ENCODE measurements around the gene FAM50A. TPM values are rescaled to one million over a fixed set of nuclear protein-coding genes. Genes with fewer than 3 reads are reported as not detected.

The FAM50A gene
- total RNA-seq, 1 experiment from 2014 or later: 57.4 TPM

DNA sequence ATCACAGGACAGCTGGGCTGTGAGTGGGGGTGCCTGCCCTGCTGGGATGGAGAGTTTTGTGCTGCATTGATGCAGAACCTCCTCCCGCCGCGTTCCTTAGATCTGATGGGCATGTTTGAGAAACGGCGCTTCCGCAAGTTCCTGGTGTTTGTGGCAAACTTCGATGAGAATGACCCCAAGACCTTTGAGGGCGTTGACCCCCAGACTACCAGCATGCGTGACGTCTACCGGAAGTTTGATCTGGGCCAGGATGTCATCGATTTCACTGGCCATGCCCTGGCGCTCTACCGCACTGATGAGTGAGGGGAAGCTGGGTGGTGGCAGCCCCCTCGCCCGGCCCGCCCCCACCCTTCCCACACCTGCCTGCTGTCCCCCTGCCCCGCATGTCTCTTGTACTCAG lies 4.1 kb upstream of the FAM50A start:
- no CpG with 5 or more reads among the region's 18 CpGs for WGBS (ENCODE audit: extremely low coverage, insufficient read length, low lambda C conversion rate)
- peaks cover 62 to 80% of the 10 kb centered on the region in 2 experiments for H3K9me3 Mint-ChIP-seq

More for the DNA sequence above, 4.1 kb upstream of the FAM50A start:
- Histone ChIP-seq H3K27ac (ENCODE audit: insufficient read length, low read depth, low read length) (no peak overlapping the region), H3K56ac (ENCODE audit: insufficient read length, low read depth, low read length) (no peak overlapping the region), H3K79me1 (ENCODE audit: insufficient read depth, low read depth, low read length, poor library complexity, severe bottlenecking) (no peaks in the 10 kb centered on the region), H2AK5ac (ENCODE audit: insufficient read length, low read length) (no peak overlapping the region), H2BK20ac (ENCODE audit: low read depth, low read length, poor library complexity, severe bottlenecking) (no peak overlapping the region), H4K91ac (ENCODE audit: insufficient read length, low read depth, low read length) (no peak overlapping the region), H2BK5ac (ENCODE audit: insufficient read length, low read length) (no peak overlapping the region), H3K9ac (ENCODE audit: extremely low read depth, insufficient read length, low read length) (no peak overlapping the region), H4K8ac (replicated peaks; ENCODE audit: insufficient read length, low read depth, low read length) (no peak overlapping the region), H3K27me3 (ENCODE audit: insufficient read depth, low read length) (no peaks in the 10 kb centered on the region), H3K23me2 (ENCODE audit: insufficient read length, low read depth, low read length, poor library complexity, severe bottlenecking) (peaks cover 10% of the 10 kb centered on the region), H2BK15ac (ENCODE audit: low read depth, low read length) (no peak overlapping the region), H3K9me3 (ENCODE audit: control insufficient read depth, low read depth, low read length) (peaks cover 28% of the 10 kb centered on the region), H3K23ac (ENCODE audit: insufficient read length, low read depth, low read length) (no peak overlapping the region), H3K14ac (ENCODE audit: insufficient read depth, low read length) (no peak overlapping the region), H3K4ac (ENCODE audit: low read depth, low read length) (no peak overlapping the region), H2BK120ac (ENCODE audit: low read depth, low read length, poor library complexity, severe bottlenecking) (no peak overlapping the region), H3K4me1 (ENCODE audit: insufficient read depth, low read length) (no peaks in the 10 kb centered on the region), H3T11ph (ENCODE audit: low read length) (no peak overlapping the region), H3K79me2 (ENCODE audit: insufficient read depth, low read length) (peaks cover 2% of the 10 kb centered on the region; the same call in 1 of the 2 replicates), H4K5ac (ENCODE audit: insufficient read length, low read depth, low read length) (no peak overlapping the region), H4K20me1 (ENCODE audit: control insufficient read depth, insufficient read depth, insufficient read length) (no peaks in the 10 kb centered on the region), H3K18ac (ENCODE audit: insufficient read length, low read depth, low read length) (no peak overlapping the region), H2AFZ (ENCODE audit: low read length) (no peak overlapping the region), H3K4me2 (ENCODE audit: insufficient read depth, insufficient read length, low read length) (no peak overlapping the region), H2BK12ac (ENCODE audit: insufficient read length, low read depth, low read length) (no peak overlapping the region)
- peaks cover 23 to 64% (median 58%) of the 10 kb centered on the region in 3 experiments; a peak in 6 of 7 replicates for H3K36me3 Mint-ChIP-seq (ENCODE audit: insufficient read depth in 1 of 3, low read depth in 3 of 3)
- H3K27me3 Mint-ChIP-seq (ENCODE audit: low read depth): no peaks in the 10 kb centered on the region
- no peak overlapping the region for H3K27ac Mint-ChIP-seq
- DNase-seq: no peak
- peaks cover 11 to 15% of the 10 kb centered on the region in 2 experiments for H3K4me1 Mint-ChIP-seq
- peak overlapping the region in 1 of 2 experiments; percentile 17; a peak in 1 of 5 replicates for H3K4me3 Mint-ChIP-seq
- TF ChIP-seq, protein P1, sequence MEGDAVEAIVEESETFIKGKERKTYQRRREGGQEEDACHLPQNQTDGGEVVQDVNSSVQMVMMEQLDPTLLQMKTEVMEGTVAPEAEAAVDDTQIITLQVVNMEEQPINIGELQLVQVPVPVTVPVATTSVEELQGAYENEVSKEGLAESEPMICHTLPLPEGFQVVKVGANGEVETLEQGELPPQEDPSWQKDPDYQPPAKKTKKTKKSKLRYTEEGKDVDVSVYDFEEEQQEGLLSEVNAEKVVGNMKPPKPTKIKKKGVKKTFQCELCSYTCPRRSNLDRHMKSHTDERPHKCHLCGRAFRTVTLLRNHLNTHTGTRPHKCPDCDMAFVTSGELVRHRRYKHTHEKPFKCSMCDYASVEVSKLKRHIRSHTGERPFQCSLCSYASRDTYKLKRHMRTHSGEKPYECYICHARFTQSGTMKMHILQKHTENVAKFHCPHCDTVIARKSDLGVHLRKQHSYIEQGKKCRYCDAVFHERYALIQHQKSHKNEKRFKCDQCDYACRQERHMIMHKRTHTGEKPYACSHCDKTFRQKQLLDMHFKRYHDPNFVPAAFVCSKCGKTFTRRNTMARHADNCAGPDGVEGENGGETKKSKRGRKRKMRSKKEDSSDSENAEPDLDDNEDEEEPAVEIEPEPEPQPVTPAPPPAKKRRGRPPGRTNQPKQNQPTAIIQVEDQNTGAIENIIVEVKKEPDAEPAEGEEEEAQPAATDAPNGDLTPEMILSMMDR (conservative IDR thresholded peaks at IDR 0.05): no peak
